Measurements from ENCODE around the gene MAT1A. TPM values are rescaled to one million over a fixed set of nuclear protein-coding genes. Genes with fewer than 3 reads are reported as not detected.

Gene MAT1A
- total RNA-seq, 1 experiment from 2014 or later, result 2.1 TPM

GRCh38 chr10:80323311-80323710 is 33.9 kb upstream of the MAT1A start:
- no peaks in the 10 kb centered on the region for H4K20me1 ChIP-seq (ENCODE audit: control insufficient read depth, insufficient read depth, insufficient read length)
- no peak overlapping the region for H2AFZ ChIP-seq (ENCODE audit: low read length)
- no peaks in the 10 kb centered on the region; the same call in 1 of the 2 replicates for H3K4me1 ChIP-seq (ENCODE audit: insufficient read depth, low read length)
- H4K5ac ChIP-seq (ENCODE audit: insufficient read length, low read depth, low read length), result no peak overlapping the region
- H3K27me3 Mint-ChIP-seq (ENCODE audit: low read depth), result no peaks in the 10 kb centered on the region
- H3K27ac Mint-ChIP-seq, result no peak overlapping the region
- no peak overlapping the region for H3K56ac ChIP-seq (ENCODE audit: insufficient read length, low read depth, low read length)
- no peak overlapping the region for H2BK5ac ChIP-seq (ENCODE audit: insufficient read length, low read length)
- no peak overlapping the region for H2BK120ac ChIP-seq (ENCODE audit: low read depth, low read length, poor library complexity, severe bottlenecking)
- no peak overlapping the region for H3K23ac ChIP-seq (ENCODE audit: insufficient read length, low read depth, low read length)
- no peak overlapping the region for H3K18ac ChIP-seq (ENCODE audit: insufficient read length, low read depth, low read length)
- no peaks in the 10 kb centered on the region for H3K9me3 ChIP-seq (ENCODE audit: control insufficient read depth, low read depth, low read length)
- no peaks in the 10 kb centered on the region for H3K79me2 ChIP-seq (ENCODE audit: insufficient read depth, low read length)
- DNase-seq, result no peak
- H4K91ac ChIP-seq (ENCODE audit: insufficient read length, low read depth, low read length), result no peak overlapping the region
- WGBS (ENCODE audit: extremely low coverage, insufficient read length, low lambda C conversion rate), result no CpG with 5 or more reads among the region's 3 CpGs
- H3K79me1 ChIP-seq (ENCODE audit: insufficient read depth, low read depth, low read length, poor library complexity, severe bottlenecking), result no peaks in the 10 kb centered on the region
- no peaks in the 10 kb centered on the region for H3K9me3 Mint-ChIP-seq
- no peak overlapping the region for H3K4ac ChIP-seq (ENCODE audit: low read depth, low read length)
- H2AK5ac ChIP-seq (ENCODE audit: insufficient read length, low read length), result no peak overlapping the region
- no peak overlapping the region for H2BK12ac ChIP-seq (ENCODE audit: insufficient read length, low read depth, low read length)
- TF ChIP-seq, protein P1, sequence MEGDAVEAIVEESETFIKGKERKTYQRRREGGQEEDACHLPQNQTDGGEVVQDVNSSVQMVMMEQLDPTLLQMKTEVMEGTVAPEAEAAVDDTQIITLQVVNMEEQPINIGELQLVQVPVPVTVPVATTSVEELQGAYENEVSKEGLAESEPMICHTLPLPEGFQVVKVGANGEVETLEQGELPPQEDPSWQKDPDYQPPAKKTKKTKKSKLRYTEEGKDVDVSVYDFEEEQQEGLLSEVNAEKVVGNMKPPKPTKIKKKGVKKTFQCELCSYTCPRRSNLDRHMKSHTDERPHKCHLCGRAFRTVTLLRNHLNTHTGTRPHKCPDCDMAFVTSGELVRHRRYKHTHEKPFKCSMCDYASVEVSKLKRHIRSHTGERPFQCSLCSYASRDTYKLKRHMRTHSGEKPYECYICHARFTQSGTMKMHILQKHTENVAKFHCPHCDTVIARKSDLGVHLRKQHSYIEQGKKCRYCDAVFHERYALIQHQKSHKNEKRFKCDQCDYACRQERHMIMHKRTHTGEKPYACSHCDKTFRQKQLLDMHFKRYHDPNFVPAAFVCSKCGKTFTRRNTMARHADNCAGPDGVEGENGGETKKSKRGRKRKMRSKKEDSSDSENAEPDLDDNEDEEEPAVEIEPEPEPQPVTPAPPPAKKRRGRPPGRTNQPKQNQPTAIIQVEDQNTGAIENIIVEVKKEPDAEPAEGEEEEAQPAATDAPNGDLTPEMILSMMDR (conservative IDR thresholded peaks at IDR 0.05), result no peak
- H2BK15ac ChIP-seq (ENCODE audit: low read depth, low read length), result no peak overlapping the region
- no peak overlapping the region for H3K9ac ChIP-seq (ENCODE audit: extremely low read depth, insufficient read length, low read length)
- no peak overlapping the region for H3K4me3 Mint-ChIP-seq
- no peak overlapping the region for H3K4me2 ChIP-seq (ENCODE audit: insufficient read depth, insufficient read length, low read length)
- no peak overlapping the region for H4K8ac ChIP-seq (replicated peaks; ENCODE audit: insufficient read length, low read depth, low read length)
- no peak overlapping the region for H3T11ph ChIP-seq (ENCODE audit: low read length)
- no peak overlapping the region for H2BK20ac ChIP-seq (ENCODE audit: low read depth, low read length, poor library complexity, severe bottlenecking)
- peaks cover 6 to 12% of the 10 kb centered on the region in 2 experiments for H3K4me1 Mint-ChIP-seq
- H3K27ac ChIP-seq (ENCODE audit: insufficient read length, low read depth, low read length), result no peak overlapping the region
- H3K36me3 Mint-ChIP-seq (ENCODE audit: insufficient read depth in 1 of 3, low read depth in 3 of 3), result no peaks in the 10 kb centered on the region
- no peaks in the 10 kb centered on the region for H3K23me2 ChIP-seq (ENCODE audit: insufficient read length, low read depth, low read length, poor library complexity, severe bottlenecking)
- H3K27me3 ChIP-seq (ENCODE audit: insufficient read depth, low read length), result no peaks in the 10 kb centered on the region
- no peak overlapping the region for H3K14ac ChIP-seq (ENCODE audit: insufficient read depth, low read length)

Data from H9 (cell line).